ENCODE data around the gene TJP2.

DNA sequence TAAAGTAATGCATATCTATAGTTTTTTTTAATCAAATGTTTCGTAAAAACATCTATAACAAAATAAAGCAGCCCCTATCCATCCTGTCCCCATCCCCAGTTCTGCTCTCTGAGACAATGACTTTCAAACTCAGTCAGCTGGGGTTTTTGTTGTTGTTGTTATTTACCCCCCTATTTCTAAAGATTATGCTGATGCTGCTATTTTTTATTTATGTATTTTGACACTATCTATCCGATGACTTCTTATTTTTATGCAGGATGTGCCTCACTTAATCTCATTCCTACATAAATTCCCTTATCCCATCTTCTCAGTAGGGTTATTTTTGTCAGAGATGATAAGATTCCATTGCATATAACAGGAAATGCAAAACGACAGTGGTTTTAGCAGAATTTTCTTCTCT is 105.7 kb downstream of the TJP2 start:
- no peak for TF ChIP-seq EZH2 (IDR thresholded peaks at IDR 0.05)
- TF ChIP-seq POLR2AphosphoS5 (IDR thresholded peaks at IDR 0.05; ENCODE audit: borderline replicate concordance, low read depth, low read length) = no peak

All from SK-N-MC (cell line).